Lower leg skin (tissue), 3 donors: ENCODE data around the gene GGT6.

ENCODE experiments used
- CTCF ChIP-seq, 3 donors: fragments of 450-650 bp; IDR thresholded peaks; one replicate each; pipeline ENCODE4 v1.5.1; 2016; ENCODE audit warnings: antibody characterized with exemption in 3 of 3, mild to moderate bottlenecking in 3 of 3, moderate library complexity in 2 of 3
- POLR2A ChIP-seq, 2 donors: fragments of 450-650 bp; IDR thresholded peaks; one replicate each; pipeline ENCODE4 v1.6.1; 2016 to 2017; ENCODE audit warnings: antibody characterized with exemption in 2 of 2, mild to moderate bottlenecking in 1 of 2, moderate library complexity in 1 of 2

GRCh38 chr17:4534928-4535666 is 25.3 kb downstream of the GGT6 start:
- TF ChIP-seq CTCF (IDR thresholded peaks at IDR 0.05) (no peak), POLR2A (IDR thresholded peaks at IDR 0.05) (no peak)
